Tibial nerve (tissue), 4 donors: ENCODE results near the gene DGLUCY. TPM values are rescaled to one million over a fixed set of nuclear protein-coding genes. Genes with fewer than 3 reads are reported as not detected.

Experiments
- DNase-seq, 2 donors: peaks; one replicate each; pipeline ENCODE4 v3.0.0-alpha.2; 2019; ENCODE audit warnings: low spot score in 2 of 2
- H3K27ac ChIP-seq, 4 donors: fragments of 200-600 bp; sonication (generic) in 3 of 4; one replicate each; pipeline ENCODE4 v1.5.1; 2017 to 2019; ENCODE audit warnings: mild to moderate bottlenecking in 1 of 4
- H3K27me3 ChIP-seq, 2 donors: fragments of 200-600 bp; sonication (generic) in 1 of 2; one replicate each; pipeline versions ENCODE4 v1.5.1 to v1.6.0; 2017 to 2019
- H3K36me3 ChIP-seq, 3 donors: fragments of 200-600 bp; sonication (generic); one replicate each; pipeline ENCODE4 v1.5.1; 2018 to 2019
- H3K4me1 ChIP-seq, 4 donors: fragments of 200-600 bp; sonication (generic) in 3 of 4; one replicate each; pipeline ENCODE4 v1.5.1; 2017 to 2019
- H3K4me3 ChIP-seq, 4 donors: fragments of 200-600 bp; sonication (generic) in 3 of 4; one replicate each; pipeline ENCODE4 v1.5.1; 2017 to 2019; ENCODE audit warnings: mild to moderate bottlenecking in 1 of 4, moderate library complexity in 1 of 4
- H3K9me3 ChIP-seq, 4 donors: fragments of 200-600 bp; sonication (generic) in 3 of 4; one replicate each; pipeline ENCODE4 v1.5.1; 2017 to 2019
- EP300 ChIP-seq, 2 donors: sonication (generic); formaldehyde crosslinking; IDR thresholded peaks; one replicate each; pipeline ENCODE4 v1.6.1; 2017; ENCODE audit warnings: antibody characterized with exemption in 2 of 2, mild to moderate bottlenecking in 1 of 2
- POLR2A ChIP-seq, 2 donors: fragments of 450-650 bp; IDR thresholded peaks; one replicate each; pipeline ENCODE4 v1.6.1; 2017; ENCODE audit warnings: antibody characterized with exemption in 2 of 2, mild to moderate bottlenecking in 2 of 2, moderate library complexity in 2 of 2
- WGBS, 2 donors: methylation state at CpG; one replicate each; pipeline ENCODE4 v1.1.5; 2018; 5-methylcytosine and 5-hydroxymethylcytosine counted together
- total RNA-seq, 4 donors: library from RNA; depleted of rRNA; stranded (reverse); fragments of >200 nt; gene quantifications; one replicate each; pipeline ENCODE4 v1.1.0, GENCODE V29; 2016
- TF ChIP-seq, protein P1 (sequence below), 5 experiments: fragments of 200-600 bp in 3 of 5; fragments of 450-650 bp in 2 of 5; sonication (generic) in 3 of 5; IDR thresholded peaks; one replicate each; pipeline ENCODE4 v1.5.1; 2016 to 2019; ENCODE audit warnings: antibody characterized with exemption in 5 of 5, mild to moderate bottlenecking in 3 of 5, moderate library complexity in 2 of 5

Gene DGLUCY
- total RNA-seq, 4 donors from 2014 or later = 41.6 to 55.5 (median 46.5) TPM

DNA sequence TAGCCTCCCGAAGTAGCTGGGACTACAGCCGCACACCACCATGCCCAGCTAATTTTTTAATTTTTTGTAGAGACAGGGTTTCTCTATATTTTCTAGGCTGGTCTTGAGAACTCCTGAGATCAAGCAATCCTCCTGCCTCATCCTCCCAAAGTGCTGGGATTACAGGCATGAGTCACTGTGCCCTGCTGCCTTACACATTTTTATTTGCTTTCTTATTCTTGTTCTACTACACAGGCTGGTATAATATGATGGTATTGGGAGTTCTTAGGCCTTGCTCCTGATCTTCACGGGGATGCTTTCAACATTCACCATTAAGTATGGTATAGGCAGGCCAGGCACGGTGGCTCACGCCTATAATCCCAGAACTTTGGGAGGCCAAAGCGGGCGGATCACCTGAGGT lies 21.2 kb downstream of the DGLUCY start:
- no peak for DNase-seq
- TF ChIP-seq POLR2A (IDR thresholded peaks at IDR 0.05) = no peak
- no peak for TF ChIP-seq EP300 (IDR thresholded peaks at IDR 0.05)
- TF ChIP-seq, protein P1, sequence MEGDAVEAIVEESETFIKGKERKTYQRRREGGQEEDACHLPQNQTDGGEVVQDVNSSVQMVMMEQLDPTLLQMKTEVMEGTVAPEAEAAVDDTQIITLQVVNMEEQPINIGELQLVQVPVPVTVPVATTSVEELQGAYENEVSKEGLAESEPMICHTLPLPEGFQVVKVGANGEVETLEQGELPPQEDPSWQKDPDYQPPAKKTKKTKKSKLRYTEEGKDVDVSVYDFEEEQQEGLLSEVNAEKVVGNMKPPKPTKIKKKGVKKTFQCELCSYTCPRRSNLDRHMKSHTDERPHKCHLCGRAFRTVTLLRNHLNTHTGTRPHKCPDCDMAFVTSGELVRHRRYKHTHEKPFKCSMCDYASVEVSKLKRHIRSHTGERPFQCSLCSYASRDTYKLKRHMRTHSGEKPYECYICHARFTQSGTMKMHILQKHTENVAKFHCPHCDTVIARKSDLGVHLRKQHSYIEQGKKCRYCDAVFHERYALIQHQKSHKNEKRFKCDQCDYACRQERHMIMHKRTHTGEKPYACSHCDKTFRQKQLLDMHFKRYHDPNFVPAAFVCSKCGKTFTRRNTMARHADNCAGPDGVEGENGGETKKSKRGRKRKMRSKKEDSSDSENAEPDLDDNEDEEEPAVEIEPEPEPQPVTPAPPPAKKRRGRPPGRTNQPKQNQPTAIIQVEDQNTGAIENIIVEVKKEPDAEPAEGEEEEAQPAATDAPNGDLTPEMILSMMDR (IDR thresholded peaks at IDR 0.05) = no peak
- 92 to 93% methylated on average over 7 of the region's 7 CpGs for WGBS, 2 donors
- Histone ChIP-seq H3K9me3 (no peaks in the 10 kb centered on the region), H3K27me3 (no peaks in the 10 kb centered on the region), H3K27ac (no peak overlapping the region), H3K4me3 (no peak overlapping the region), H3K36me3 (peaks cover 0 to 43% (median 0%) of the 10 kb centered on the region in 3 donors), H3K4me1 (no peaks in the 10 kb centered on the region)

DNA sequence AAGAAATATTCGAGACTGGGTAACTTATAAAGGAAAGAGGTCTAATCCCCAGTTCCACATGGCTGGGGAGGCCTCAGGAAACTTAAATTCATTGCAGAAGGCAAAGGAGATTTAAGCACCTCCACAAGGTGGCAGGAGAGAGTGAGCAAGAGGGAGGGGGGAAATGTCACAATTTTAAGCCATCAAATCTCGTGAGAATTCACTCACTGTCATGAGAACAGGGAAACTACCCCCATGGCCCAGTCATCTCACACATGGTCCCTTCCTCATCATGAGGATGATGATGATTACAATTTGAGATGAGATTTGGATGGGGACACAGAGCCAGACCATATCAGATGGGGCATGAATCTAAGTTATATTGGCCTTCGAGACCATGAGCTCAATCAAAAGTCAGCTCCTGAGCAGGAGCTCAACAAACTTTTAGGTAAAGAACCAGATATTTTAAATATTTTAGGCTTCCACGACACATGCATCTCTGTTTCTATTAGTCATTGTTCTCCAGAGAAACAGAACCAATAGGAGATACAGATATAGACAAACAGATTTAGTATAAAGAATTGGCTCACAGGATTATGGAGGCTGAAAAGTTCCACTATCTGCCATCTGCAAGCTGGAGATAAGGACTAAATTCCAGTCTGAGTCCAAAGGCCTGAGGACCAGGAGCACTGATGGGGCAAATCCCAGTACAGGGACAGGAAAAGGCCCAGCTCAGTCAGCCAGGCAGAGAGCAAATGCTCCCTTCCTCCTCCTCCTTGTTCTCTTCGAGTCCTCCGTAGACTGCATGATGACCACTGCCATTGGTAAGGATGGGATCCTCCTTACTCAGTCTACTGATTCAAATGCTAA lies 24.9 kb downstream of the DGLUCY start:
- TF ChIP-seq, protein P1 (IDR thresholded peaks at IDR 0.05) = peak in 2 of 5 experiments; percentile 18 to 28
- no peak for TF ChIP-seq POLR2A (IDR thresholded peaks at IDR 0.05)
- no peak for TF ChIP-seq EP300 (IDR thresholded peaks at IDR 0.05)
- no peak for DNase-seq
- no peaks in the 10 kb centered on the region for H3K9me3 ChIP-seq
- H3K27me3 ChIP-seq = no peaks in the 10 kb centered on the region
- no peak overlapping the region for H3K27ac ChIP-seq
- peaks cover 0 to 11% (median 0%) of the 10 kb centered on the region in 3 donors for H3K36me3 ChIP-seq
- 82 to 88% methylated on average over 6 of the region's 6 CpGs for whole genome bisulfite sequencing, 2 donors
- peaks cover 0 to 6% (median 0%) of the 10 kb centered on the region in 4 donors for H3K4me1 ChIP-seq
- H3K4me3 ChIP-seq = no peak overlapping the region

DNA sequence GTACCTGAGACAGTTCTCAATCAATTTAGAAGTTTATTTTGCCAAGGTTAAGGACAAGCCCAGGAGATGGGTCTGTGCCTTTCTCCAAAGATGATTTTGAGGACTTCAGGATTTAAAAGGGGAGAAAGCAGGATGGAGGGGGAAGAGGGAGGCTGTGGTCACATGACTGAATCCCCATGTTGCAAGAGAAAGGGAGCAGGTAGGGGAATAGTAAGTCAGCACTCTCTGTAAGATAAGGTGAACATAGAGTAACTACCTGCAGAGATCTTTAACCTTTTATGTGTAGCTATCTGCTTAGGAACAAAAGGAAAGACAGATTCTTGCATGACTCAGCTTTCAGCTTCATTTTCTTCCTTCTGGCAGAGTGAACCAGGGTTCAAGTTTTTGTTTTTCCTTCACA lies 25.9 kb downstream of the DGLUCY start:
- peaks cover 0 to 6% (median 0%) of the 10 kb centered on the region in 3 donors for H3K36me3 ChIP-seq
- H3K4me1 ChIP-seq = peaks cover 0 to 15% (median 0%) of the 10 kb centered on the region in 4 donors
- H3K9me3 ChIP-seq = no peaks in the 10 kb centered on the region
- H3K27ac ChIP-seq = no peak overlapping the region
- H3K4me3 ChIP-seq = no peak overlapping the region
- TF ChIP-seq, protein P1 (IDR thresholded peaks at IDR 0.05) = no peak
- TF ChIP-seq POLR2A (IDR thresholded peaks at IDR 0.05) (no peak), EP300 (IDR thresholded peaks at IDR 0.05) (no peak)
- no peak for DNase-seq
- H3K27me3 ChIP-seq = no peaks in the 10 kb centered on the region

DNA sequence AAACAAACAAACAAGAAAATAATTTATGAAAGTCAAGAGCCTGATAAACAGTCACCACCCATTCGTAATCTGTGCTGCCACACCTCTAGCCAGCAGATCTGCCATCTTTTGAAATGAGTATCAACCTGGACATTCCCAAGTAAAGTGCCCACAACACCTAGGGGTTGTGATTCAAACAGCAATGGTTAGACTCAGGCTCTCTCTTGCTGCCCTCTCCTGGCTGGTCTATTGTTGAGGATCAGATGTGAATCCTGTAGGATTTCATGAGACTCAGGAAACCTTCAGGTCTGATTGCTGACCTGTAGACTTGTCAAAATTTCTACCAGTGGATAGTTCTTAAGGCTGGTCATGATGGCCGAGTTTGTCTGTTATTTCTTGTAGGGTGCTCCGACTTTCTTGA lies 26.8 kb downstream of the DGLUCY start:
- Histone ChIP-seq H3K36me3 (peaks cover 0 to 5% (median 0%) of the 10 kb centered on the region in 3 donors), H3K9me3 (no peaks in the 10 kb centered on the region), H3K4me3 (no peak overlapping the region), H3K27ac (no peak overlapping the region), H3K4me1 (peaks cover 0 to 15% (median 0%) of the 10 kb centered on the region in 4 donors), H3K27me3 (no peaks in the 10 kb centered on the region)
- TF ChIP-seq, protein P1 (IDR thresholded peaks at IDR 0.05) = peak in 4 of 5 experiments; percentile 19 to 41 (median 26)
- TF ChIP-seq EP300 (IDR thresholded peaks at IDR 0.05) = no peak
- TF ChIP-seq POLR2A (IDR thresholded peaks at IDR 0.05) = no peak
- 87 to 89% methylated on average over 3 of the region's 3 CpGs for WGBS, 2 donors
- DNase-seq = peak in 1 of 2 donors; percentile 28

DNA sequence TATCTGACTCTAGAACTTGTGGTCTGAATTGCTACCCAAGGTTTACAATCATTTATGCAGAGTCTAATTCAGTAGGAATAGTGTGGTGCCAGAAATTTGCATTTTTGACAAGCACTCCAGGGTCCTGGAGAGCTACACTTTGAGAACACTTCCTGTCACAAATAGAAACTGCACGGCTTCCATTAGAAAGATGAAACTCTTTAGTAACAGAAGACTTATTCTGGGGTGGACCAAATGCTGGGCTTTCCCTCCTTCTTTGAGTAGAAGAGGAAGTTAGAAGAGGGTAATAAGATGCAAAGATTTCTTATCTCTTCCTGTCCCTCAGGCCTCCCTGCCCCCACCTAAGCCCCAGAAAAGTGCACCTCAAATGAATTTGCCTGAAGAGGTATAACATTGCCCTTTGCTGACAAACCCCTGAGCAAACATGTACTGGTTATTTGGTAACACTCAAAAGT lies 28.4 kb downstream of the DGLUCY start:
- Histone ChIP-seq H3K36me3 (peaks cover 0 to 19% (median 0%) of the 10 kb centered on the region in 3 donors), H3K27ac (no peak overlapping the region), H3K9me3 (no peaks in the 10 kb centered on the region), H3K4me1 (peaks cover 0 to 15% (median 0%) of the 10 kb centered on the region in 4 donors), H3K27me3 (no peaks in the 10 kb centered on the region), H3K4me3 (no peak overlapping the region)
- WGBS, 2 donors = 85 to 88% methylated on average over 1 of the region's 1 CpG
- TF ChIP-seq, protein P1 (IDR thresholded peaks at IDR 0.05) = no peak
- TF ChIP-seq POLR2A (IDR thresholded peaks at IDR 0.05) = no peak
- TF ChIP-seq EP300 (IDR thresholded peaks at IDR 0.05) = no peak
- no peak for DNase-seq
